Measurements from ENCODE around the gene OTOS. TPM values are rescaled to one million over a fixed set of nuclear protein-coding genes. Genes with fewer than 3 reads are reported as not detected.

OTOS gene
- total RNA-seq = not detected in 2 replicates
- not detected for polyA plus RNA-seq (2012)

GRCh38 chr2:240140511-240140910, at the start of gene OTOS:
Gene OTOS (minus strand): TSS chr2:240140658. CDS start chr2:240140326, 332 bp downstream.
- DNase-seq (ENCODE audit: low read depth) = no peak

DNA sequence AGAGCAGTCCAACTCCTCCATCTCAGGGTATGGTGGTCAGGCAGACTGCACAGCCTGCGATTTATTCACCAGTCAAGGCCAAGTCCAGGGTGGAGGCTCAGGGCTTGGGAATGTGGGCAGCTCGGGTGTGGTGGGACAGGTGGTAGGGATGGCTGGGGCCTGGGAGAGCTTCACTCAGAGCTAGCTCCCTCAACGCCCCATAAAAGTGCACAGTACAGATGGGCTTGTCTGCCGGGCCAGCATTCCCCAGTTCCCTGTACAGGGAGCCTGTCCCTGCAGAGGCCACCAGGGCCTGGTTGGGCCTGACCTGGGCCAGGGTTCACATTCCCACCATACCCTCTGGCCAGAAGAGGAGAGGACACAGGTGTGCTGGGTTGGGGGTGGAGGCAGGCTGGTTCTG, 49.2 kb upstream of the OTOS start:
- peak; percentile 95 for DNase-seq (ENCODE audit: low read depth)

- DNase-seq (ENCODE audit: low read depth) = no peak
These were observed 47.6 kb upstream of the OTOS start for GRCh38 chr2:240187989-240188590.

- DNase-seq (ENCODE audit: low read depth) = no peak
These were observed 45.8 kb upstream of the OTOS start for GRCh38 chr2:240186191-240186725.

GRCh38 chr2:240184656-240185055, 44.2 kb upstream of the OTOS start:
- DNase-seq (ENCODE audit: low read depth) = no peak

DNA sequence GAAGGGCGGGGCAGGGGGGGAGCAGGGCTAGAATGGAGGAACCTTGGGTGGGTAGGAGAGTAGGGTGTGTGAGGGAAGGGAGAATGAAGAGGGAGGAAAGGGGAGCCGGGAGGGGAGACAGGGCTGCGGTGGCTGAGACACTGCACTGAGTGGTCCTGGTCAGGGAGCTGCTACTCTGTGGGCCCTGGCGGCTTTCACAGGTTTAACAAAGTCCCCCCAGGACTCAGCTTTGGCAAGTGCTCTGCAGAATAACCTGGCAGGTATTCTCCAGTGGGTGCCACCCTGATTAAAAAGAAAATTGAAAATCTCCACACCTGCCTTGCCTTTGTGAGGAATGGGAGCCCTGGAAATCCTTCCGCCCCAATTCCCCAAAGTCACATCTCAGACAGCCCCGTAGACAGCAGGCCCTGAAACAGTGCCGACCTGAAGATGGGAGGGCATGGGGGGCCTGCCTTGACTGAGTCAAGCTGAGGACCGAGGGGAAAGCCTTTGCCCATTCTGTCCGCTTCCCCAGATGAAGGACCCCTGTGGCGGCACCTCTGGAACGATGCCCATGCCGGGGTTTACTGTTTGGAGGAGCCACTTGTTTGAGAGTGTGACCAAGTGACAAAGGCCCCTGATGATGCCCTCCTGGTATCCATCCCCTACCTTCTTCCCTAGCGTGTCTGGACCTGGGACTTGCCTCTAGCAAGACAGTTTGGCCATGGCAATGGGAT, 43.6 kb upstream of the OTOS start:
- no peak for DNase-seq (ENCODE audit: low read depth)

DNA sequence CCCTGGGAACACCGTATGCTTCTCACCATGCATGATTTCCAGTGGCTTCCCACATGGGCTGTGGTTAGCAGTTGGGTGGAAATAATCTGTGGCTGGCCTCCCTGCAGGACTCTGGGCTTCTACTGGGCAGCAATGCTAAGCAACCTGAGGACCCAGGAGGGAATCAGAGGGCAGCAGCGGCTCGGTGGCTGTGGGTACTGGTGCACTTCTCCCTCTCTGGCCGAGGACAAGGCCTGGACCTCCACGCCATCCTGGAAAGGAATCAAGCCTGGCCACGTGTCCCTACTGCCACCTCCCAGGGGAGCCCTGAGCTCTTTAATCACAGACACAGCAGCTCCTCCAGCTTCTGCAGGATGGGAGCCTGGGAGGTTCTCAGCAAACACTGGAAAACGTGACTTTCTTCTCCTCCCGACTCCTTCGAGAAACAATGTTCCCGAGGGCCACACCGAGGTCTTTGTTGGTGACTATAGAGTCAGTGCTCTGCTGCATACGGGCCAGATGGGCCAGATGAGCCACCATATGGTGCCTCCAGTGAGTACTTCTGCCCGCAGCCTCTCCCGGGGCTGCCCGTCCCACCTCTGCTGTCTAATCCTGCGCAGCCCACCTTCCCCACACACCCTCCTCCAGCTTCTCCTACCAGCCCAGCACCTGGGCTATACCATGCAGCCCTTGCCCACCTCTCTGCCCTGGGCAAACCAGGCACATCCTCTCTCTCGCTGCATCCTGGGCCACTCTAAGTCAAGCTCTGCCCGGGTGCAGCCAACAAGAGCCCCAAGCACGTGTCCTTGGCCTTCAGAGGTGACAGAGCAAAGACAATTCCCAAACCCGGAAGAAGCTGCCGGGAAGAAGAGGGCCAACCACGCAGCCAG, 42.8 kb upstream of the OTOS start:
- peak; percentile 72 for DNase-seq (ENCODE audit: low read depth)

- no peak for DNase-seq (ENCODE audit: low read depth)
These were observed 42.0 kb upstream of the OTOS start for GRCh38 chr2:240182476-240182875.

- DNase-seq (ENCODE audit: low read depth) = no peak
These were observed 41.5 kb upstream of the OTOS start for GRCh38 chr2:240182001-240182400.

DNA sequence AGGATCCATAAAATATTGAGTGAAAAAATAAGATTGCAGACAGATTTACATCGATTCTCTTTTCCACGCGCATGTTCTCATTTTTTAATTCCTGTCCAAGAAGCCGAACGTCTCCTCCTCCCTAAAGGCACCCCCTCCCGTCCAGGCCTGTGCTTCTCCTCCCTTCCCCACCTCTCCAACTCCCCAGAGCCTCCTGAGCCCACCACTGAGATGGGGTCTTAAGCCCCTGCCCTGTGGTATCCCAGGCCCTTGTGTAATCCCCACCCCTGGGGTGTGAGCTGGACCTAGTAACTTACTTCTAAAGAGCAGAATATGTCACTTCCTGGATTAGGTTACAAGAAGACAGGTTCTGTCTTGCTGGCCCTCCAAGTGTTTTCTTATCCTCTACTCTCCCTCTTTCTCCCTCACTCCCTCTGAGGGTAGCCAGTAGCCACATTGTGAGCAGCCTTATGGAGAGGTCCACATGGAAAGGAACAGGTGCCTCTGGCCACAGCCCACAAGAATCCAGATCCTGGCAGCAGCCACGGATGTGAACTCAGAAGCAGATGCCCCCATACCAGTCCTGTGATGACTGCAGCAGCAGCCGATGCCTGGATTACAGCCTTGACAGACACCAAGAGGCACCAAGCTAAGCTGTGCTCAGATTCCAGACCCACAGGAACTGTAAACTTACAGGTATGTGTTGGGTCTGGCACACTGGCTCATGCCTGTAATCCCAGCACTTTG, 39.6 kb upstream of the OTOS start:
- DNase-seq (ENCODE audit: low read depth) = peak; percentile 98

DNA sequence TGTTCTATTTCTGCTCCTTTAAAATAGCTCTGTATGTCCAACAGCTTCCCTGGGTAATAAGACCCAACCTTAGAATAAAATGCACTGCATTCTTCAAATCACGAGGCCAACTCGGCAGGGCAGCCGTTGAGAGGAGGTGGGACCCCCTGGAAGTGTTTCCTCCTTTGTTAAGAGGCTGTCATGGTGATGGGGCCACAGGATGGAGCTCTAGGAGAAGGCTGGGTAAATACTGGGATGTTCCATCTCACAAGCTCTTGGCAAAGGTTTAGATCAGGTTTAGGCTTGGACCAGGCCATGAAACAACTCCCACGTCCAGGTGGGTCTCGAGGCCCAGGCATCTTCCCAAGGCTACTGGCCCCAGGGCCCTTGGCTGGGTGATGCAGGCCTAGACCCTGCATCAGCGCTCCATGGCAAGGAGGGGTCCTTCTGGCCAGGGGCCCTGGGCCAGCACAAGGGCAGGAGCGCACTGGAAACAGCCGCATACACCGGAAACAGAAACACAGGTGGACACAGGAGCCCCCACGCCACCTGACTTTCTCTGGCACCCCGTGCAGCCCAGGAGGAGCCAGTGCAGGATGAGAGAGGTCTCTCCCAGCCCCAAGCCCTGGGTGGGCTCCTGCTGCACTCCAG, 38.8 kb upstream of the OTOS start:
- peak; percentile 52 for DNase-seq (ENCODE audit: low read depth)

DNA sequence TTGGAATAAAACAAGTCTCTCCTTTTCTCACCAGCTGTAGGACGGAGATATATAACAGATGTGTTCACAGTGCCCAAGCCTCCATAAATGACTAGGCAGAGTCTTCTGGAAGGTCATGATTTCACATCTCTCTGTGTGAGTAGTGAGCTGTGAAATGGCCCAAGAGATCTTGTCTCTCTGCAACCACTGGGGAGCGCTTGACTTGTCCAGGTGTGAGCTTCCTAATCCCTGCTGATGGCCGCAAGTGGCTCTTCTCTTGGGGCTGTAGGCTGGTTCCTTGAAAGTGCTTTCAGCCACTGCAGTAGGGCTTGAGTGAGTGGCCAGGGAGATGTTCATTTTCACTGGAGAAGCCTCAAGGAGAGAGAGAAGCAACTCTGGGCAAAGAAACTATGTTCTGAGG, 38.1 kb upstream of the OTOS start:
- no peak for DNase-seq (ENCODE audit: low read depth)

DNA sequence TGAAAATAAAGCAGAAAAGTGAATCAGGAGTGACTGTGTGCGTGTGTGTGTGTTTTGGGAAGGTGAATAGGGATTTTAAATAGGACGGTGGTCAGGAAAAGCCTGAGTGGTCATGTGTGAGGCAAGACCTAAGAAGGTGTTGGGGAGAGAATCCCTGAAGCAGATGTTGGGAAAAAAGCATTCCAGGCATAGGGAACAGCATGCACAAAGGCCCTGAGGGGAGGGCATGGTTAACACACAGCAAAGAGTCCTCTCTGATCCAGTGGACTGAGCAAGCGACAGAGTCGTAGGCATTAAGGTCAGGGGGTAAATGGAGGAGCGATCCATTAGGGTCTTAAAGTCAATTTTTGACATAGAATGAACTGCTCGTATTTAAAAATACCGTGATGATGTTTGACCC, 34.0 kb upstream of the OTOS start:
- DNase-seq (ENCODE audit: low read depth) = no peak

- DNase-seq (ENCODE audit: low read depth) = peak; percentile 22
These were observed 31.8 kb upstream of the OTOS start for GRCh38 chr2:240172071-240172895.

- no peak for DNase-seq (ENCODE audit: low read depth)
These were observed 30.4 kb upstream of the OTOS start for GRCh38 chr2:240170883-240171282.

- no peak for DNase-seq (ENCODE audit: low read depth)
These were observed 29.9 kb upstream of the OTOS start for GRCh38 chr2:240170354-240170735.

GRCh38 chr2:240169486-240170353, 29.3 kb upstream of the OTOS start:
- DNase-seq (ENCODE audit: low read depth) = no peak

DNA sequence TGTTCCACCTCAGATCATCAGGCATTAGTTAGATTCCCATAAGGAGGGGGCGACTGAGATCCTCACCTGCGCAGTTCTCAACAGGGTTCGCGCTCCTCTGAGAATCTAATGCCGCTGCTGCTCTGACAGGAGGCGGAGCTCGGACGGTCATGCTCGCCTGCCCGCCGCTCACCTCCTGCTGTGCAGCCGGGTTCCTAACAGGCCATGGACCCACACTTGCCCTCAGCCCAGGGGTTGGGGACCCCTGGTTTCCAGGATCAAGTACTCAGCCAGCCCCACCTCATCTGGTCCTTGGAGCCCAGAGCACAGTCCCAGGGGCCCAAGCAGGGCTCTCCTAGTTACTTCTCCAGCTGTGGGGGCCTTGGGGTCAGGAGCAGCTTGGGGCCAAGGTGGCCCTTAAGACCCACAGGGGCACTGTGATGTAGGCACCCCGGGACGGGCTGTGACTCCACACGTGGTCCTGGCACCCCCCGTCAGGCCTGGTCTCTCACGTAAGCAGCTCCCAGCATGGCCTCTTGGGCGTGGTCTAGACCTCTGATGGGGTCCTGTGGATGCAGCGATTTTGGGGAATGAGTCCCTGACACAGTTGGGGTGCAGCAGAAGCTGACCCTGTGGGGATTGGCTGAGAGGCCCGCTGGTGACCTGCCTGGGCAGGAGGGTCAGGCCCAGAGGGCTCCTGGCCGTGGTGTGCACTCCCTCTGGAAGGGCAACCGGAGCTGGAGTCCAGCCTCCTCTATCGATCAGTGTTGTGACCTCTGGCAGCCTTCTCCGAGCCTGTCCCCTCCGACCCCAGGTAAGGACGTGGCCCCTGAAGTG, 28.3 kb upstream of the OTOS start:
- no peak for DNase-seq (ENCODE audit: low read depth)
